Limb (tissue), 2 donors: ENCODE data around the gene MFAP2.
"Not testable (repeated sequence)": the region's sequence is repeated elsewhere in the genome, so short reads cannot be mapped to it uniquely, and the experiment has no call there.

Experiments
- DNase-seq, 2 donors: peaks; one replicate each; pipeline ENCODE4 v3.0.0-alpha.2; 2016; ENCODE audit errors: extremely low spot score in 2 of 2

The MFAP2 gene

GRCh38 chr1:16929146-16930041 is 51.0 kb downstream of the MFAP2 start:
- not testable (repeated sequence) for DNase-seq

- DNase-seq, result no peak
Observed at GRCh38 chr1:16927711-16928485, 52.5 kb downstream of the MFAP2 start.

GRCh38 chr1:16927256-16927655 is 53.2 kb downstream of the MFAP2 start:
- no peak for DNase-seq

- peak; percentile 69 to 83 for DNase-seq
Observed at GRCh38 chr1:16926491-16927073, 53.8 kb downstream of the MFAP2 start.

GRCh38 chr1:16925635-16926490 is 54.6 kb downstream of the MFAP2 start:
- DNase-seq, result no peak

GRCh38 chr1:16924919-16925477 is 55.4 kb downstream of the MFAP2 start:
- no peak for DNase-seq
